H9 (cell line): ENCODE results near the gene THOC7. TPM values are rescaled to one million over a fixed set of nuclear protein-coding genes. Genes with fewer than 3 reads are reported as not detected.

Experiments
- DNase-seq: peaks from one replicate; pipeline ENCODE4 v3.0.0-alpha.2; 2017
- H2AFZ ChIP-seq: one replicate; pipeline ENCODE4 v1.6.1; 2013; ENCODE audit warnings: mild to moderate bottlenecking, low read length, control low read depth, moderate library complexity
- H2AK5ac ChIP-seq: 2 replicates; pipeline ENCODE4 v1.6.1; 2013; ENCODE audit warnings: low read length, control low read depth, mixed read lengths; ENCODE audit not compliant: insufficient read length
- H2BK120ac ChIP-seq: one replicate; pipeline ENCODE4 v1.6.1; 2013; ENCODE audit warnings: low read depth, mild to moderate bottlenecking, low read length, control low read depth, inconsistent platforms; ENCODE audit not compliant: poor library complexity, severe bottlenecking
- H2BK12ac ChIP-seq: 2 replicates; pipeline ENCODE4 v1.6.1; 2013; ENCODE audit warnings: low read length, control low read depth, mixed read lengths, low read depth; ENCODE audit not compliant: insufficient read length
- H2BK15ac ChIP-seq: 2 replicates; pipeline ENCODE4 v1.6.1; 2013; ENCODE audit warnings: low read depth, low read length, control low read depth
- H2BK20ac ChIP-seq: one replicate; pipeline ENCODE4 v1.6.1; 2013; ENCODE audit warnings: low read depth, mild to moderate bottlenecking, low read length, control low read depth, inconsistent platforms; ENCODE audit not compliant: poor library complexity, severe bottlenecking
- H2BK5ac ChIP-seq: 2 replicates; pipeline ENCODE4 v1.6.1; 2013; ENCODE audit warnings: low read length, control low read depth, mixed read lengths; ENCODE audit not compliant: insufficient read length
- H3K14ac ChIP-seq: 2 replicates; pipeline ENCODE4 v1.6.1; 2013; ENCODE audit warnings: low read length, control low read depth; ENCODE audit not compliant: insufficient read depth
- H3K18ac ChIP-seq: 2 replicates; pipeline ENCODE4 v1.6.1; 2013; ENCODE audit warnings: low read depth, mild to moderate bottlenecking, mixed read lengths, low read length, control low read depth; ENCODE audit not compliant: insufficient read length
- H3K23ac ChIP-seq: 2 replicates; pipeline ENCODE4 v1.6.1; 2013; ENCODE audit warnings: low read length, control low read depth, mixed read lengths, low read depth; ENCODE audit not compliant: insufficient read length
- H3K23me2 ChIP-seq: 2 replicates; pipeline ENCODE4 v1.6.1; 2013; ENCODE audit warnings: low read depth, mild to moderate bottlenecking, mixed read lengths, low read length, control low read depth; ENCODE audit not compliant: insufficient read length, poor library complexity, severe bottlenecking
- H3K27ac ChIP-seq: 2 replicates; pipeline ENCODE4 v1.5.1; 2013; ENCODE audit warnings: low read length, control low read depth, mixed read lengths, low read depth; ENCODE audit not compliant: insufficient read length
- H3K27me3 ChIP-seq: 2 replicates; pipeline ENCODE4 v1.6.1; 2013; ENCODE audit warnings: low read length, control low read depth, inconsistent platforms; ENCODE audit not compliant: insufficient read depth
- H3K4ac ChIP-seq: 2 replicates; pipeline ENCODE4 v1.6.1; 2013; ENCODE audit warnings: low read depth, mild to moderate bottlenecking, control low read depth, inconsistent platforms, low read length, moderate library complexity
- H3K4me1 ChIP-seq: 2 replicates; pipeline ENCODE4 v1.6.1; 2013; ENCODE audit warnings: low read length, control low read depth, inconsistent platforms; ENCODE audit not compliant: insufficient read depth
- H3K4me2 ChIP-seq: 2 replicates; pipeline ENCODE4 v1.6.1; 2013; ENCODE audit warnings: low read length, control low read depth, mixed read lengths; ENCODE audit not compliant: insufficient read length, insufficient read depth
- H3K56ac ChIP-seq: 2 replicates; pipeline ENCODE4 v1.6.1; 2013; ENCODE audit warnings: low read depth, mild to moderate bottlenecking, mixed read lengths, low read length, control low read depth; ENCODE audit not compliant: insufficient read length
- H3K79me1 ChIP-seq: 2 replicates; pipeline ENCODE4 v1.6.1; 2013; ENCODE audit warnings: low read depth, mild to moderate bottlenecking, moderate library complexity, low read length, control low read depth, inconsistent platforms; ENCODE audit not compliant: insufficient read depth, poor library complexity, severe bottlenecking
- H3K79me2 ChIP-seq: 2 replicates; pipeline ENCODE4 v1.6.1; 2013; ENCODE audit warnings: low read length, control low read depth, inconsistent platforms; ENCODE audit not compliant: insufficient read depth
- H3K9ac ChIP-seq: 2 replicates; pipeline ENCODE4 v1.6.1; 2013; ENCODE audit warnings: low read length, control low read depth, mixed read lengths; ENCODE audit not compliant: insufficient read length; ENCODE audit errors: extremely low read depth
- H3K9me3 ChIP-seq: one replicate; pipeline ENCODE4 v1.6.1; 2013; ENCODE audit warnings: low read depth, low read length, inconsistent platforms; ENCODE audit not compliant: control insufficient read depth
- H3T11ph ChIP-seq: one replicate; pipeline ENCODE4 v1.6.1; 2013; ENCODE audit warnings: mild to moderate bottlenecking, low read length, control low read depth, inconsistent platforms
- H4K20me1 ChIP-seq: one replicate; pipeline ENCODE4 v1.6.1; 2013; ENCODE audit not compliant: control insufficient read depth, insufficient read length, insufficient read depth
- H4K5ac ChIP-seq: 2 replicates; pipeline ENCODE4 v1.6.1; 2013; ENCODE audit warnings: low read depth, mild to moderate bottlenecking, mixed read lengths, low read length, control low read depth; ENCODE audit not compliant: insufficient read length
- H4K8ac ChIP-seq: replicated peaks from 2 replicates; pipeline ENCODE4 v1.6.1; 2013; ENCODE audit warnings: low read length, control low read depth, mixed read lengths, low read depth; ENCODE audit not compliant: insufficient read length
- H4K91ac ChIP-seq: 2 replicates; pipeline ENCODE4 v1.6.1; 2013; ENCODE audit warnings: low read depth, mild to moderate bottlenecking, moderate library complexity, mixed read lengths, low read length, control low read depth; ENCODE audit not compliant: insufficient read length
- H3K27ac Mint-ChIP-seq, 3 experiments: 2 replicates in 2 of 3; 3 replicates in 1 of 3; pipeline ENCODE4 v1.8.0; 2020 to 2021; ENCODE audit warnings: mixed read lengths in 3 of 3, mild to moderate bottlenecking in 1 of 3, moderate library complexity in 1 of 3
- H3K27me3 Mint-ChIP-seq: 2 replicates; pipeline ENCODE4 v1.8.0; 2021; ENCODE audit warnings: low read depth, mild to moderate bottlenecking, moderate library complexity, mixed read lengths
- H3K36me3 Mint-ChIP-seq, 3 experiments: 2 replicates in 2 of 3; 3 replicates in 1 of 3; pipeline ENCODE4 v1.8.0; 2020 to 2021; ENCODE audit warnings: low read depth in 3 of 3, mixed read lengths in 3 of 3; ENCODE audit not compliant: insufficient read depth in 1 of 3
- H3K4me1 Mint-ChIP-seq, 2 experiments: 2 replicates each; pipeline ENCODE4 v1.8.0; 2020; ENCODE audit warnings: mixed read lengths in 2 of 2
- H3K4me3 Mint-ChIP-seq, 2 experiments: 2 replicates in 1 of 2; 3 replicates in 1 of 2; pipeline ENCODE4 v1.8.0; 2020 to 2021; ENCODE audit warnings: mild to moderate bottlenecking in 2 of 2, mixed read lengths in 2 of 2, moderate library complexity in 1 of 2
- H3K9me3 Mint-ChIP-seq, 2 experiments: 2 replicates in 1 of 2; 3 replicates in 1 of 2; pipeline ENCODE4 v1.8.0; 2020; ENCODE audit warnings: mild to moderate bottlenecking in 2 of 2, mixed read lengths in 2 of 2, moderate library complexity in 1 of 2
- CTCF ChIP-seq: fragments of 200-600 bp; sonication (generic); conservative IDR thresholded peaks from 3 replicates; pipeline ENCODE4 v1.8.0; 2021; ENCODE audit warnings: antibody characterized with exemption, mild to moderate bottlenecking
- WGBS: extraction: QIAGEN DNeasy Blood & Tissue Kit; methylation state at CpG from one replicate; pipeline ENCODE4 v1.1.7; 2013; ENCODE audit warnings: missing lambda C conversion rate, low lambda C conversion rate, mixed read lengths; ENCODE audit not compliant: insufficient read length; ENCODE audit errors: extremely low coverage; 5-methylcytosine and 5-hydroxymethylcytosine counted together
- total RNA-seq: library from RNA; stranded (reverse); gene quantifications from 2 replicates; pipeline ENCODE4 v1.2.1, GENCODE V29; 2021

THOC7 gene
- total RNA-seq, 1 experiment from 2014 or later: 63.3 TPM

DNA sequence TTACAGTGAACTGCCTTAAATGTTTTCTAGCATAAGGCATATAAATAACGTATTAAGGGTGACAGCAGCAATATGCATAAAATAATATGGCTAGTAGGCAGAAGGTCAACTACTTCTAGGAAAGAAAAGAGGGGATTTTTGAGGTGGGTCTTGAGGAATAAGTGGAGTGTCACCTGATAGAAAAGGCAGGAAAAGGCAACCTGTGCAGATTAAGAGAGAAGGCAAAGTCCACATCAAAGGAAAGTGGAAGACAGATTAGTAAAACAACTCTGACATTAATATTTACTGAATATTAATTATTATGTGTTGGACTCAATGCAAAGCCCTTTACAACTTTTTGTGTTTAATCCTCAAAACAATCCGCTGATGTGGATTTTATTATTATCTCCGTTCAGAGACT is 2.8 kb downstream of the THOC7 start:
- H2BK5ac ChIP-seq: no peak overlapping the region
- H3K4ac ChIP-seq: no peak overlapping the region
- H2AFZ ChIP-seq: no peak overlapping the region
- H3K9ac ChIP-seq: no peak overlapping the region
- no peak overlapping the region; a peak in 1 of 7 replicates for H3K27ac Mint-ChIP-seq
- no peak overlapping the region for H3K18ac ChIP-seq
- no peak for TF ChIP-seq CTCF
- no peaks in the 10 kb centered on the region for H3K9me3 ChIP-seq
- 0 out of 2 replicates have a peak, but pooled peaks cover 2% of the 10 kb centered on the region for H3K4me1 ChIP-seq
- DNase-seq: no peak
- no peak overlapping the region for H4K8ac ChIP-seq
- H3K23ac ChIP-seq: no peak overlapping the region
- no peaks in the 10 kb centered on the region for H3K27me3 ChIP-seq
- H3K9me3 Mint-ChIP-seq: no peaks in the 10 kb centered on the region
- peaks cover 0 to 3% (median 2%) of the 10 kb centered on the region in 3 experiments; a peak in 4 of 7 replicates for H3K36me3 Mint-ChIP-seq
- H2BK12ac ChIP-seq: no peak overlapping the region
- H2BK120ac ChIP-seq: no peak overlapping the region
- no peak overlapping the region for H3K14ac ChIP-seq
- no peaks in the 10 kb centered on the region for H3K79me1 ChIP-seq
- no peaks in the 10 kb centered on the region; the same call in 1 of the 2 replicates for H3K79me2 ChIP-seq
- H4K91ac ChIP-seq: no peak overlapping the region
- H3K4me1 Mint-ChIP-seq: peaks cover 71% of the 10 kb centered on the region in 2 experiments
- no peak overlapping the region for H3T11ph ChIP-seq
- H3K56ac ChIP-seq: no peak overlapping the region
- H2BK15ac ChIP-seq: no peak overlapping the region
- no CpG with 5 or more reads among the region's 3 CpGs for WGBS
- H4K5ac ChIP-seq: no peak overlapping the region
- no peaks in the 10 kb centered on the region for H4K20me1 ChIP-seq
- H2AK5ac ChIP-seq: no peak overlapping the region
- peaks cover 1% of the 10 kb centered on the region; the same call in 1 of the 2 replicates for H3K27me3 Mint-ChIP-seq
- peaks cover 16% of the 10 kb centered on the region for H3K23me2 ChIP-seq
- no peak overlapping the region for H3K4me2 ChIP-seq
- H2BK20ac ChIP-seq: no peak overlapping the region
- no peak overlapping the region; a peak in 1 of 5 replicates for H3K4me3 Mint-ChIP-seq
- no peak overlapping the region for H3K27ac ChIP-seq
